ENCODE data around the gene PCDHGA4.
A peak's percentile ranks its signal among the peaks of the same experiment; 100 is the strongest.
"Not testable (repeated sequence)": the region's sequence is repeated elsewhere in the genome, so short reads cannot be mapped to it uniquely, and the experiment has no call there.

The PCDHGA4 gene

DNA sequence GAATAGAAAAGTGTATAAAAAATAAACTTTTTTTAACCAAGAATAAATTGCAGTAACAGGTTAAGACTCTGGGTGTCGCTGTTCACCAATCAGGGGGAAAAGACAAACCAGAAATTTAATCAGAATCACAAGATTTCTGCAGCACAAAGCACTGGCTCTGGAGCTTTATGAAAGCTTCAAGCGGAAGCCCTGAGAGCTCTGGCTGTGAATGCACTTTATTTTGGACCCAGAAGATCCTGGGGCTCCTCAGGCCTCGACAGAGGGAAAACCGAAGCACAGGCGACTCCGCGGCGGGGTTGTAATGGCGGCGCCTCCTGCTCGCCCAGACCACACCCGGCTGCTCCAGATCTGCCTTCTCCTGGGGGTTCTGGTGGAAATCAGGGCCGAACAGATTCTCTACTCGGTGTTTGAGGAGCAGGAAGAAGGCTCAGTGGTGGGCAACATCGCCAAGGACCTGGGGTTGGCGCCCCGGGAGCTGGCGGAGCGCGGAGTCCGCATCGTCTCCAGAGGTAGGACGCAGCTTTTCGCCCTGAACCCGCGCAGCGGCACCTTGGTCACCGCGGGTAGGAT lies at the start of gene PCDHGA4:
PCDHGA4 (plus strand) TSS at position 122 of the 570 bp plus-strand sequence; CDS start at position 209, 87 bp downstream.
- peak within 1 kb of the TSS; percentile 90 for H2AFZ ChIP-seq (ENCODE audit: low read length, unreplicated experiment)
- peaks cover 89% of the 10 kb centered on the region for H3K27me3 ChIP-seq (ENCODE audit: insufficient read depth, low read length)
- H3K36me3 ChIP-seq (ENCODE audit: insufficient read depth, low read length), result no peaks in the 10 kb centered on the region
- H3K27ac ChIP-seq (ENCODE audit: low read depth, low read length), result no peak within 1 kb of the TSS
- no peaks in the 10 kb centered on the region for H3K4me1 ChIP-seq (ENCODE audit: control insufficient read depth, insufficient read depth, low read length, unreplicated experiment)
- peak within 1 kb of the TSS; percentile 79 for H3K4me3 ChIP-seq (ENCODE audit: low read depth, low read length)
- H3K79me2 ChIP-seq (ENCODE audit: control insufficient read depth, insufficient read depth, low read length, unreplicated experiment), result no peaks in the 10 kb centered on the region

- no peak overlapping the region for H2AFZ ChIP-seq (ENCODE audit: low read length, unreplicated experiment)
- peaks cover 6% of the 10 kb centered on the region for H3K4me1 ChIP-seq (ENCODE audit: control insufficient read depth, insufficient read depth, low read length, unreplicated experiment)
- no peak overlapping the region for H3K27ac ChIP-seq (ENCODE audit: low read depth, low read length)
- H3K79me2 ChIP-seq (ENCODE audit: control insufficient read depth, insufficient read depth, low read length, unreplicated experiment), result peaks cover 9% of the 10 kb centered on the region
- no peaks in the 10 kb centered on the region for H3K27me3 ChIP-seq (ENCODE audit: insufficient read depth, low read length)
- H3K4me3 ChIP-seq (ENCODE audit: low read depth, low read length), result no peak overlapping the region
- H3K36me3 ChIP-seq (ENCODE audit: insufficient read depth, low read length), result peaks cover 3% of the 10 kb centered on the region; the same call in 1 of the 2 replicates
Measured at GRCh38 chr5:141306630-141307029, 48.2 kb upstream of the PCDHGA4 start.

DNA sequence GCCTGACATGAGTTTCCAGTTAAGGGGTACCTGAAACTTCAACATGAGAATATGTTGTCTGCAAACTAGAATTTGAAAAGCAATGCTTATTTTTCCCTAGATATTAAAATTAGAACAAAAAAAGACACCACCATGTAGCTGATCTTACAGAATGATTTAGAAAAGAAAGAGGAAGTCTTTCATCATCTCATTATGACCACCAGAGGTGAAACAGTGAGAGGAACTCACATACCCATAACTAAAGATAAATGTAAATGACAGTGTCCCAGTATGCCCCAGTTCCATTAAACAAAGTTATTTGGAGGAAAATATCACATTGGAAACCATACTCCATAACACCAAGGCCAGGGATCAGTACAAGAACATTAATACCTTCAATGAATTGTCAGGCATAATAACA lies 41.1 kb upstream of the PCDHGA4 start:
- peaks cover 6% of the 10 kb centered on the region for H3K4me1 ChIP-seq (ENCODE audit: control insufficient read depth, insufficient read depth, low read length, unreplicated experiment)
- H3K79me2 ChIP-seq (ENCODE audit: control insufficient read depth, insufficient read depth, low read length, unreplicated experiment), result peaks cover 55% of the 10 kb centered on the region
- H3K36me3 ChIP-seq (ENCODE audit: insufficient read depth, low read length), result peaks cover 41% of the 10 kb centered on the region
- H3K27ac ChIP-seq (ENCODE audit: low read depth, low read length), result no peak overlapping the region
- H2AFZ ChIP-seq (ENCODE audit: low read length, unreplicated experiment), result no peak overlapping the region
- H3K4me3 ChIP-seq (ENCODE audit: low read depth, low read length), result no peak overlapping the region
- no peaks in the 10 kb centered on the region for H3K27me3 ChIP-seq (ENCODE audit: insufficient read depth, low read length)

DNA sequence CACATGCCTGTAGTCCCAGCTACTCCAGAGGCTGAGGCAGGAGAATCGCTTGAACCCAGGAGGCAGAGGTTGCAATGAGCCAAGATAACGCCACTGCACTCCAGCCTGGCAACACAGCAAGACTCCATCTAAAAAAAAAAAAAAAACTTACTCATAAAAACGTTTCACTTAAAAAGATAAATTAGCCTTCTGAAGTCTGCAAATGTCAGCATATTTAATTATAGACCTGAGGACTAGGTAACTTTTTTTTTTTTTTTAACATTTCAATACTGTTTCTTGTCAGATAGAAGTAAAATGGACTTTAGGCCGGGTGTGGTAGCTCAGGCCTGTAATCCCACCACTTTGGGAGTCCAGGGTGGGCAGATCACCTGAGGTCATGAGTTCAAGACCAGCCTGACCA lies 37.9 kb upstream of the PCDHGA4 start:
- H3K79me2 ChIP-seq (ENCODE audit: control insufficient read depth, insufficient read depth, low read length, unreplicated experiment), result peaks cover 58% of the 10 kb centered on the region
- not testable (repeated sequence) for H3K4me3 ChIP-seq (ENCODE audit: low read depth, low read length); H3K27me3 ChIP-seq (ENCODE audit: insufficient read depth, low read length); H3K27ac ChIP-seq (ENCODE audit: low read depth, low read length); H2AFZ ChIP-seq (ENCODE audit: low read length, unreplicated experiment); H3K4me1 ChIP-seq (ENCODE audit: control insufficient read depth, insufficient read depth, low read length, unreplicated experiment)
- H3K36me3 ChIP-seq (ENCODE audit: insufficient read depth, low read length), result peaks cover 53% of the 10 kb centered on the region

- peaks cover 43% of the 10 kb centered on the region for H3K36me3 ChIP-seq (ENCODE audit: insufficient read depth, low read length)
- H3K4me3 ChIP-seq (ENCODE audit: low read depth, low read length), result peak overlapping the region; percentile 89
- H3K79me2 ChIP-seq (ENCODE audit: control insufficient read depth, insufficient read depth, low read length, unreplicated experiment), result peaks cover 45% of the 10 kb centered on the region
- no peak overlapping the region for H3K27ac ChIP-seq (ENCODE audit: low read depth, low read length)
- no peaks in the 10 kb centered on the region for H3K4me1 ChIP-seq (ENCODE audit: control insufficient read depth, insufficient read depth, low read length, unreplicated experiment)
- no peak overlapping the region for H2AFZ ChIP-seq (ENCODE audit: low read length, unreplicated experiment)
- no peaks in the 10 kb centered on the region for H3K27me3 ChIP-seq (ENCODE audit: insufficient read depth, low read length)
Measured at GRCh38 chr5:141319202-141319601, 35.6 kb upstream of the PCDHGA4 start.

GRCh38 chr5:141319699-141320098 lies 35.1 kb upstream of the PCDHGA4 start:
- H3K4me1 ChIP-seq (ENCODE audit: control insufficient read depth, insufficient read depth, low read length, unreplicated experiment), result no peaks in the 10 kb centered on the region
- H3K79me2 ChIP-seq (ENCODE audit: control insufficient read depth, insufficient read depth, low read length, unreplicated experiment), result peaks cover 44% of the 10 kb centered on the region
- H3K27ac ChIP-seq (ENCODE audit: low read depth, low read length), result peak overlapping the region; percentile 94; the same call in 1 of the 2 replicates
- H2AFZ ChIP-seq (ENCODE audit: low read length, unreplicated experiment), result no peak overlapping the region
- peak overlapping the region; percentile 89 for H3K4me3 ChIP-seq (ENCODE audit: low read depth, low read length)
- H3K36me3 ChIP-seq (ENCODE audit: insufficient read depth, low read length), result peaks cover 42% of the 10 kb centered on the region
- no peaks in the 10 kb centered on the region for H3K27me3 ChIP-seq (ENCODE audit: insufficient read depth, low read length)

- H3K79me2 ChIP-seq (ENCODE audit: control insufficient read depth, insufficient read depth, low read length, unreplicated experiment), result peaks cover 37% of the 10 kb centered on the region
- peak within 1 kb of the TSS; percentile 94 for H3K27ac ChIP-seq (ENCODE audit: low read depth, low read length)
- H3K27me3 ChIP-seq (ENCODE audit: insufficient read depth, low read length), result no peaks in the 10 kb centered on the region
- peaks cover 39% of the 10 kb centered on the region for H3K36me3 ChIP-seq (ENCODE audit: insufficient read depth, low read length)
- no peaks in the 10 kb centered on the region for H3K4me1 ChIP-seq (ENCODE audit: control insufficient read depth, insufficient read depth, low read length, unreplicated experiment)
- H2AFZ ChIP-seq (ENCODE audit: low read length, unreplicated experiment), result peak within 1 kb of the TSS; percentile 79
- peak within 1 kb of the TSS; percentile 89 for H3K4me3 ChIP-seq (ENCODE audit: low read depth, low read length)
Measured at GRCh38 chr5:141320225-141321169, 34.3 kb upstream of the PCDHGA4 start, which contains the start of gene TAF7. Gene TAF7, minus strand, starts transcription at chr5:141320784. Its CDS starts 740 bp downstream, at chr5:141320044.

DNA sequence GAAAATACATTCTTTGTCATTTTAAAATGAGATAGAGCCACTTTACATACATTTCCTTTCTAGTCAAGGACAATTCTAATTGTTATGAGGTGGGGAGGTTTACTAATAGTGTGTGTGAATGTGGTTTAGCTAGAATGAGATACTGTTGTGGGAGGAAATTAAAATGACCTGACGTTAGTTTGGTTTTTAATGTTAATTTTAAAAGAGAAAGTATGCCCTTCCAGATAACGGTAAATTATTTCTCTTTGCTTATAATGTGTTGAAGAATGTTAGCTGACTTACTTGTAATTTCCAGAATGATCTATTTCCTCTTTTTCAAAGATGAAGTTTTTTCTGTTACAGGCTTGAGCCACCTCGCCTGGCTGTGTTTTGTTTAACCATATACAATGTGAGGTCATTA lies 32.6 kb upstream of the PCDHGA4 start:
- Histone ChIP-seq H3K27me3 (ENCODE audit: insufficient read depth, low read length) (0 out of 2 replicates have a peak, but pooled peaks cover under 1% of the 10 kb centered on the region), H3K4me3 (ENCODE audit: low read depth, low read length) (no peak overlapping the region), H2AFZ (ENCODE audit: low read length, unreplicated experiment) (no peak overlapping the region), H3K4me1 (ENCODE audit: control insufficient read depth, insufficient read depth, low read length, unreplicated experiment) (no peaks in the 10 kb centered on the region), H3K79me2 (ENCODE audit: control insufficient read depth, insufficient read depth, low read length, unreplicated experiment) (peaks cover 25% of the 10 kb centered on the region), H3K27ac (ENCODE audit: low read depth, low read length) (no peak overlapping the region), H3K36me3 (ENCODE audit: insufficient read depth, low read length) (peaks cover 24% of the 10 kb centered on the region)

GRCh38 chr5:141326088-141326854 lies 28.6 kb upstream of the PCDHGA4 start:
- H3K27ac ChIP-seq (ENCODE audit: low read depth, low read length), result no peak overlapping the region
- no peaks in the 10 kb centered on the region for H3K79me2 ChIP-seq (ENCODE audit: control insufficient read depth, insufficient read depth, low read length, unreplicated experiment)
- H3K27me3 ChIP-seq (ENCODE audit: insufficient read depth, low read length), result peaks cover 31% of the 10 kb centered on the region
- H3K4me3 ChIP-seq (ENCODE audit: low read depth, low read length), result peak overlapping the region; percentile 69
- H2AFZ ChIP-seq (ENCODE audit: low read length, unreplicated experiment), result peak overlapping the region; percentile 60
- H3K4me1 ChIP-seq (ENCODE audit: control insufficient read depth, insufficient read depth, low read length, unreplicated experiment), result peaks cover 5% of the 10 kb centered on the region
- H3K36me3 ChIP-seq (ENCODE audit: insufficient read depth, low read length), result no peaks in the 10 kb centered on the region

DNA sequence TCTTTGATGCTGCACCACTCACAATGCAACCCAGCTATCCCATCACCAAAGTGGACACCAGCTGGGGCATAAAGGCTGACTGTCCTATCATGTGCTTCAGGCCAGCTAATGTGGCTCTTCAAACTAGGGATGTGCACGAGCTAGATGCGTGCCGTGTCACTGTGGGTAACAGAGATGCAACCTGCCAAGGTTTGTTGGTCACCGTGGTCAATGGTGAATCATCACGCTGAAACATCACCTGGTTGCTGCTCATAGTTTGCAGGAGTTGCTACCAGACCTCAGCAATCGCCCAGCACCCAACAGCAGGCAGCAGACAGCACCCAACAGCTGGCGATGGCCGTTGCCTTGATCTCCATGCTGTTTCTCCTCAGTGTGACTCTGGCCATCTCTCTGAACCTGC lies 26.6 kb upstream of the PCDHGA4 start:
- H3K27ac ChIP-seq (ENCODE audit: low read depth, low read length), result no peak overlapping the region
- H2AFZ ChIP-seq (ENCODE audit: low read length, unreplicated experiment), result no peak overlapping the region
- H3K4me3 ChIP-seq (ENCODE audit: low read depth, low read length), result no peak overlapping the region
- H3K36me3 ChIP-seq (ENCODE audit: insufficient read depth, low read length), result no peaks in the 10 kb centered on the region
- no peaks in the 10 kb centered on the region for H3K79me2 ChIP-seq (ENCODE audit: control insufficient read depth, insufficient read depth, low read length, unreplicated experiment)
- peaks cover 50% of the 10 kb centered on the region for H3K27me3 ChIP-seq (ENCODE audit: insufficient read depth, low read length)
- H3K4me1 ChIP-seq (ENCODE audit: control insufficient read depth, insufficient read depth, low read length, unreplicated experiment), result peaks cover 5% of the 10 kb centered on the region
